G401 (cell line): ENCODE results near the gene TAF7. TPM values are rescaled to one million over a fixed set of nuclear protein-coding genes. Genes with fewer than 3 reads are reported as not detected.
A peak's percentile ranks its signal among the peaks of the same experiment; 100 is the strongest.
"Not testable (repeated sequence)": the region's sequence is repeated elsewhere in the genome, so short reads cannot be mapped to it uniquely, and the experiment has no call there.

ENCODE experiments used
- DNase-seq: peaks from one replicate; pipeline ENCODE4 v3.0.0-alpha.2; 2015; ENCODE audit warnings: low spot score
- in situ Hi-C: cut with HindIII; loops from 2 replicates; pipeline ENCODE4 v1.10.0; 2016; ENCODE audit warnings: low sequenced_read_pairs, mixed read lengths
- total RNA-seq: library from RNA; depleted of rRNA; stranded (reverse); fragments of >200 nt; shearing (Covaris generic); gene quantifications from 2 replicates; pipeline ENCODE4 v1.2.3, GENCODE V29; 2014; rRNA removed

TAF7 gene, protein sequence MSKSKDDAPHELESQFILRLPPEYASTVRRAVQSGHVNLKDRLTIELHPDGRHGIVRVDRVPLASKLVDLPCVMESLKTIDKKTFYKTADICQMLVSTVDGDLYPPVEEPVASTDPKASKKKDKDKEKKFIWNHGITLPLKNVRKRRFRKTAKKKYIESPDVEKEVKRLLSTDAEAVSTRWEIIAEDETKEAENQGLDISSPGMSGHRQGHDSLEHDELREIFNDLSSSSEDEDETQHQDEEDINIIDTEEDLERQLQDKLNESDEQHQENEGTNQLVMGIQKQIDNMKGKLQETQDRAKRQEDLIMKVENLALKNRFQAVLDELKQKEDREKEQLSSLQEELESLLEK
- total RNA-seq: 131 and 164 TPM in 2 replicates

DNA sequence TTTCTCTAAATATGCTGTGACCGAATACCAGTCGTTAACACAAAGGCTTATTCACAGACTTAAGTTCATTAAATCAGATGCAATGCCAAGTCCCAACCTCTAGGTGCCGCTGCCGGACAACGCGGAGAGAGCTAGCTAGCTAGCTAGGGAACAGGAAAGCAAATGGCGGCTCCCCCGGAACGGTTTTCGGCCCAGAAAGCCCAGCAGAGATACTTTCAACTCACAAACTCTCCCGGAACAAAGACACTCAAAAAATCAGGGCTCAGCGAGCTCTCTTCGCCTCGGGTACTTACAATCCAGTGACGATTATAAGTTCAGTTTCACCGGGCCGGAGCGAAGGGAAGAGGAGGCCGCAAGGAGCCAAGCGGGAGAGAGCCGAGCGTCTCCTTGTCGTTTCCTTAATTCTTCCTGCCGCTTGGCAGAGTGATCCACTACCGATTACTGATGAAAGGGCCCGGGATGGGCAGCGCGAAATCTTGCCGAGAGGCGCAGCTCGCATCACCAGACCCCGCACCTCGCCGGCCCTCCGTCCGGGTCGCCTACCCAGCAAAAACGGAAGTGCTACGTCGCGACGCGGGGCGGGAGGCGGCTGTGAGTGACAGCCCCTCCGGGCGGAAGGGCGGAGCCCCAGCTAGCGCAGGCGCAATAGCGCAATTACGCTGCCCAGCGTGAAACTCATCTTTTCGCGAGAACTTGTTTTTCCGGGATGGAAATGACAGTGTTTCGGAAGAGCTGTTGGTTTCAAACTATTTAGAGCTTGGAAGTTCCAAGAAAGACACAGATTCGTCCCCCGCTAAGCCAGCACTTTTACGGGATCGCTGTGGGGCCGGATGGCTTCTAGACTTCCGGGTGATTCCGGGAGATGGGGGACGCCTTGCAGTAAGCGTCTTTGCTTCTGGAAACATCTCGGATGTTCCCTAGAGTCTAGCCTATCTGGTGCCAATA, at the start of gene TAF7:
Gene TAF7 (minus strand): TSS at position 560 of the 945 bp plus-strand sequence. CDS start 740 bp downstream, outside the sequence.
- in situ Hi-C loops: no loop called here

DNA sequence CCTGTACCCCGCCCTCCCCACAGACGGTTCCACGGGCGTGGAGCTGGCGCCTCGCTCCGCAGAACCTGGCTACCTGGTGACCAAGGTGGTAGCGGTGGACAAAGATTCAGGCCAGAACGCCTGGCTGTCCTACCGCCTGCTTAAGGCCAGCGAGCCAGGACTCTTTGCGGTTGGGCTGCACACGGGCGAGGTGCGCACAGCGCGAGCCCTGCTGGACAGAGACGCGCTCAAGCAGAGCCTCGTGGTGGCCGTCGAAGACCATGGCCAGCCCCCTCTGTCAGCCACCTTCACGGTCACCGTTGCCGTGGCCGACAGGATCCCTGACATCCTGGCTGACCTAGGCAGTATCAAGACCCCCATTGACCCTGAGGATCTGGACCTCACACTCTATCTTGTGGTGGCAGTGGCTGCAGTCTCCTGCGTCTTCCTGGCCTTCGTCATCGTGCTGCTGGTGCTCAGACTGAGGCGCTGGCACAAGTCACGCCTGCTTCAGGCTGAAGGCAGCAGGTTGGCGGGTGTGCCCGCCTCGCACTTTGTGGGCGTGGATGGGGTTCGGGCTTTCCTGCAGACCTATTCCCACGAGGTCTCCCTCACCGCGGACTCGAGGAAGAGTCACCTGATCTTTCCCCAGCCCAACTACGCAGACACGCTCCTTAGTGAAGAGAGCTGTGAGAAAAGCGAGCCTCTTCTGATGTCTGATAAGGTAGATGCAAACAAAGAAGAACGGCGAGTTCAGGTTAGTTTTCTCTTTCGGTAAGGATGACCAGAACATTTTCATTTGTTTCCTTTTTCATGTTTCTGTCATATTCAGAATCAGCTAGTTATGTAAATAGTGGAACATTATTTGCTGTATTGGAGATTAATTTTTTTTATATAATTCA, 45.7 kb upstream of the TAF7 start:
- DNase-seq: no peak
- in situ Hi-C loops: no loop called here

More for the DNA sequence above, at the start of gene TAF7:
- DNase-seq: peak; percentile 88

DNA sequence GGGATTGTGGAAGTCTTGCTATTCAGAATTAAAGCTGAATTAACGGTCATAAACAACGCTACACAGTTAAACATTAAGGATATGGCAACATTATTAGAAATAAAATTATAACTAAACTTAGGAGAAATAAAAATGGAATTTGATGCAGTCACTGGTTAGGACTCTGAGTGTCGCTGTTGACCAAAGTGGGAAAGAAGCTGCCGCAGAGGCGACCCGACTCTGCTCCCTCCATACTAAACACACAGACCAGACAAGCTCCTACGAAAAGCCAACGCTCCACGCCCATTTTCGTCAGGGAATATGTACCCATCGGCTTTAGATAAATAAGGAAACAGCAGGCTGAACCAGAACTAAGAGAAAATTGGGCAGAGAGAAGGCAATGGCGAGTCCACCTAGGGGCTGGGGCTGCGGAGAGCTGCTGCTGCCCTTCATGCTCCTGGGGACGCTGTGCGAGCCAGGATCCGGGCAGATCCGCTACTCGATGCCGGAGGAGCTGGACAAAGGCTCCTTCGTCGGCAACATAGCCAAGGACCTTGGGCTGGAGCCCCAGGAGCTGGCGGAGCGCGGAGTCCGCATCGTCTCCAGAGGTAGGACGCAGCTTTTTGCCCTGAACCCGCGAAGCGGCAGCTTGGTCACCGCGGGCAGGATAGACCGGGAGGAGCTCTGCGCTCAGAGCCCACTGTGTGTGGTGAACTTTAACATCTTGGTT, 43.5 kb upstream of the TAF7 start, which contains the start of gene PCDHGA5:
Gene PCDHGA5 (plus strand): TSS at position 211 of the 709 bp plus-strand sequence. CDS start 169 bp downstream, at position 380.
- DNase-seq: peak; percentile 25
- in situ Hi-C loops: no loop called here

DNA sequence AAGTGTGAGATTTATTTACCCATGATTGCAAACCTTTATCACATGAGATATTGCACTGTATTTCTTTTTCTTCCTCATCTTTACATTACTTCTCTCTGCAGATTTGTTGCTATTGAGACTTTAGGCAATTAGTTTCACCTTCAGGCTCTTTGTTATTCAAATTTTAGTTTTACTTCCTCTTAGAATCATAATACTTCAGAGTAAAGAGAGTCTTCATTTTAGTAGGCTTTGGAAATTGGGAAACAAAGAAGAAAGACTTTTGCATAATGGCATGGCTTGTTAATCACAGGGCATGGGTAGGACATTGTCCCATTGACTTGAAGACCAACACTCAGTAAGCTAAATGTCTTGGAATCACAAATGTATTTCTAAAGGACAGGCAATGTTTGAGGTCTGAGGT, 42.1 kb upstream of the TAF7 start:
- DNase-seq: no peak

DNA sequence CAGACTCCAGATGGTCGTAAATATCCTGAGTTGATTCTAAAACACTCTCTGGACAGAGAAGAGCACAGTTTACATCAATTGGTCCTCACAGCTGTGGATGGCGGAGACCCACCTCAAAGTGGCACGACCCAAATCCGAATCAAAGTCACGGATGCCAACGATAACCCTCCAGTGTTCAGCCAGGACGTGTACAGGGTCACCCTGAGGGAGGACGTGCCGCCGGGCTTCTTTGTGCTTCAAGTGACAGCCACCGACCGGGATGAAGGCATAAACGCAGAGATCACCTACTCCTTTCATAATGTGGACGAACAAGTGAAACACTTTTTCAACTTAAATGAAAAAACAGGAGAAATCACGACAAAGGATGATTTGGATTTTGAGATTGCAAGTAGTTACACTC, 40.1 kb upstream of the TAF7 start:
- no peak for DNase-seq

More for the DNA sequence above, 42.1 kb upstream of the TAF7 start:
- in situ Hi-C loops: no loop called here

DNA sequence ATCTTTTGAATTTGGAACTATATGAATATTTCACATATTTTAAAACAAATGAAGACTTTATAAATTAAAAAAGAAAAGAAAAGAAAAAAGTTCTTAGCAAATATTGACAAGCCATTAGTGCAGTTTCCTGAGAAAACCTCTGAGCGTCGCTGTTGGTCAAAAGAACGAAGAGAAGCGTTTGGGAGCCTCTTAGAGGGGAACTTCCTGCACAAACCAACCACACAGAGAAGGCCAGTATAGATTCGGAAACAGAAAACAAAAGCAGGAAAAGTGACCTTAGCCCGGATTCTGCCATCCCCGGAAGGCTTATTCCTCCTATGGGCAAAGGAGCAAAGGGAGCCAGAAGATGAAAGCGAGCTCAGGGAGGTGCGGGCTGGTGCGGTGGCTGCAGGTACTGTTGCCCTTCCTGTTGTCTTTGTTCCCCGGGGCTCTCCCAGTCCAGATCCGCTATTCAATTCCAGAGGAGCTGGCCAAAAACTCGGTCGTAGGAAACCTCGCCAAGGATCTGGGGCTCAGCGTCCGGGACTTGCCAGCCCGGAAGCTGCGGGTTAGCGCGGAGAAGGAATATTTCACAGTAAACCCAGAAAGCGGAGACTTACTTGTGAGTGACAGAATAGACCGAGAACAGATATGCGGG, 39.3 kb upstream of the TAF7 start, which contains the start of gene PCDHGB2:
Gene PCDHGB2 (plus strand): TSS at position 205 of the 637 bp plus-strand sequence. CDS start 142 bp downstream, at position 347.
- peak; percentile 32 for DNase-seq
- in situ Hi-C loops: no loop called here

More for the DNA sequence above, 40.1 kb upstream of the TAF7 start:
- in situ Hi-C loops: no loop called here

DNA sequence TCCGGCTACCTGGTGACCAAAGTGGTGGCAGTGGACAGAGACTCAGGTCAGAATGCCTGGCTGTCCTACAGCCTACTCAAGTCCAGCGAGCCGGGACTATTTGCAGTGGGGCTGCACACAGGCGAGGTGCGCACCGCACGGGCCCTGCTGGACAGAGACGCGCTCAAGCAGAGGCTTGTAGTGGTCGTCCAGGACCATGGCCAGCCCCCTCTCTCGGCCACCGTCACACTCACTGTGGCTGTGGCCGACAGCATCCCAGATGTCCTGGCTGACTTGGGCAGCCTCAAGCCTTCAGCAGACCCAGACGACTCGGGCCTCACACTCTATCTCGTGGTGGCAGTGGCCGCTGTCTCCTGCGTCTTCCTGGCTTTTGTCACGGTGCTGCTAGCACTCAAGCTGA, 36.4 kb upstream of the TAF7 start:
- in situ Hi-C loops: no loop called here

DNA sequence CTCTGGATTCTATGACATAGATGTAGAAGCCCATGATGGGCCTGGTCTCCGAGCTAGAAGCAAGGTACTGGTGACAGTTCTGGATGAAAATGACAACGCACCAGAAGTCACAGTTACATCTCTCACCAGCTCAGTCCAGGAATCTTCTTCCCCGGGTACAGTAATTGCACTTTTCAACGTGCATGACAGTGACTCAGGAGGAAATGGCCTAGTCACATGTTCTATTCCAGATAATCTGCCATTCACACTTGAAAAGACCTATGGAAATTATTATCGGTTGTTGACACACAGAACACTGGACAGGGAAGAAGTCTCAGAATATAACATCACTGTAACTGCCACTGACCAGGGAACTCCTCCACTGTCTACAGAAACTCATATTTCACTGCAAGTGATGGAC, 35.5 kb upstream of the TAF7 start:
- no peak for DNase-seq
- in situ Hi-C loops: no loop called here

More for the DNA sequence above, 36.4 kb upstream of the TAF7 start:
- no peak for DNase-seq

DNA sequence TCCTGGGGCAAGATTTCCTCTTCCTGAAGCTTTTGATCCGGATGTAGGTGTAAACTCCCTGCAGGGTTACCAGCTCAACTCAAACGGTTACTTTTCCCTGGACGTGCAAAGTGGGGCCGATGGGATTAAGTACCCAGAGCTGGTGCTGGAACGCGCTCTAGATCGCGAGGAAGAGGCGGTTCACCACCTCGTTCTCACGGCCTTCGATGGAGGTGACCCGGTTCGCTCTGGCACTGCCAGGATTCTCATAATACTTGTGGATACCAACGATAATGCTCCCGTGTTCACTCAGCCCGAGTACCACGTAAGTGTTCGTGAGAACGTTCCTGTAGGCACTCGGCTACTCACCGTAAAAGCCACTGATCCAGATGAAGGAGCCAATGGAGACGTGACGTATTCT, 35.1 kb upstream of the TAF7 start:
- in situ Hi-C loops: no loop called here
- DNase-seq: no peak

DNA sequence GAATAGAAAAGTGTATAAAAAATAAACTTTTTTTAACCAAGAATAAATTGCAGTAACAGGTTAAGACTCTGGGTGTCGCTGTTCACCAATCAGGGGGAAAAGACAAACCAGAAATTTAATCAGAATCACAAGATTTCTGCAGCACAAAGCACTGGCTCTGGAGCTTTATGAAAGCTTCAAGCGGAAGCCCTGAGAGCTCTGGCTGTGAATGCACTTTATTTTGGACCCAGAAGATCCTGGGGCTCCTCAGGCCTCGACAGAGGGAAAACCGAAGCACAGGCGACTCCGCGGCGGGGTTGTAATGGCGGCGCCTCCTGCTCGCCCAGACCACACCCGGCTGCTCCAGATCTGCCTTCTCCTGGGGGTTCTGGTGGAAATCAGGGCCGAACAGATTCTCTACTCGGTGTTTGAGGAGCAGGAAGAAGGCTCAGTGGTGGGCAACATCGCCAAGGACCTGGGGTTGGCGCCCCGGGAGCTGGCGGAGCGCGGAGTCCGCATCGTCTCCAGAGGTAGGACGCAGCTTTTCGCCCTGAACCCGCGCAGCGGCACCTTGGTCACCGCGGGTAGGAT, 34.4 kb upstream of the TAF7 start, which contains the start of gene PCDHGA4:
Gene PCDHGA4 (plus strand): TSS at position 122 of the 570 bp plus-strand sequence. CDS start 87 bp downstream, at position 209.
- in situ Hi-C loops: no loop called here
- DNase-seq: no peak

DNA sequence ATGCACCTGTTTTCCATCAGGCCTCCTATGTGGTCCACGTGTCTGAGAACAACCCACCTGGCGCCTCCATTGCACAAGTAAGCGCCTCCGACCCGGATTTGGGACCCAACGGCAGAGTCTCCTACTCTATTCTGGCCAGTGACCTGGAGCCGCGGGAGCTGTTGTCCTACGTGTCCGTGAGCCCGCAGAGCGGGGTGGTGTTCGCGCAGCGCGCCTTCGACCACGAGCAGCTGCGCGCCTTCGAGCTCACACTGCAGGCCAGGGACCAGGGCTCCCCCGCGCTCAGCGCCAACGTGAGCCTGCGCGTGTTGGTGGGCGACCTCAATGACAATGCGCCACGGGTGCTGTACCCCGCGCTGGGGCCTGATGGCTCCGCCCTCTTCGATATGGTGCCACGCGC, 31.0 kb upstream of the TAF7 start:
- in situ Hi-C loops: no loop called here
- DNase-seq: no peak

DNA sequence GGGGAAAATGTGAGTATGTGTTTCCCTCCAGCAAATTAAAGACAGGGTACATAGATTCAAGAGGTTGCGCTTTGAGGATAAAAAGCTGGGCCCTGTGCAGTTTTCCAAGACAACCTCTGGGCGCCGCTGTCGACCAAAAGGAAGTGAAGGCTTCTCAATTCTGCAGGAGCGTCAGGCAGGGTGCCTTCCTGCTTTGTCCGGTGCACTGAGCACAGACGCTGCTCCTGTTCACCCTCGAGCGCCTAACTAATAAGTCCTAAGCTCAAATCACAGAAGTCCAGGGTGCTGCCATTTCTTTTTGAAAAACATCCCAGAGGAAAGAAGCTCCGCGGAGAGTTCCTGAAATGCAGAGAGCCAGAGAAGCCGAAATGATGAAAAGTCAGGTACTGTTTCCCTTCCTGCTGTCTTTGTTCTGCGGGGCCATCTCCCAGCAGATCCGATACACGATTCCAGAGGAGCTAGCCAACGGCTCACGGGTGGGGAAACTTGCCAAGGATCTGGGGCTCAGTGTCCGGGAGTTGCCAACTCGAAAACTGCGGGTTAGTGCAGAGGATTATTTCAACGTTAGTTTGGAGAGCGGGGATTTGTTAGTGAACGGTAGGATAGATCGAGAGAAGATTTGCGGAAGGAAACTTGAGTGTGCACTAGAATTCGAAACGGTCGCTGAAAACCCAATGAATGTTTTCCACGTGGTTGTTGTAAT, 29.5 kb upstream of the TAF7 start, which contains the start of gene PCDHGB1:
Gene PCDHGB1 (plus strand): TSS at position 183 of the 703 bp plus-strand sequence. CDS start 162 bp downstream, at position 345.
- in situ Hi-C loops: no loop called here
- DNase-seq: peak; percentile 31

DNA sequence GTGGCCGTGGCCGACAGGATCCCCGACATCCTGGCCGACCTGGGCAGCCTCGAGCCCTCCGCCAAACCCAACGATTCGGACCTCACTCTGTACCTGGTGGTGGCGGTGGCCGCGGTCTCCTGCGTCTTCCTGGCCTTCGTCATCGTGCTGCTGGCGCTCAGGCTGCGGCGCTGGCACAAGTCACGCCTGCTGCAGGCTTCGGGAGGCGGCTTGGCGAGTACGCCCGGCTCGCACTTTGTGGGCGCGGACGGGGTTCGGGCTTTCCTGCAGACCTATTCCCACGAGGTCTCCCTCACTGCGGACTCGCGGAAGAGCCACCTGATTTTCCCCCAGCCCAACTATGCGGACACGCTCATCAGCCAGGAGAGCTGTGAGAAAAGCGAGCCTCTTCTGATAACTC, 25.4 kb upstream of the TAF7 start:
- DNase-seq, in situ Hi-C loops: not testable (repeated sequence)

DNA sequence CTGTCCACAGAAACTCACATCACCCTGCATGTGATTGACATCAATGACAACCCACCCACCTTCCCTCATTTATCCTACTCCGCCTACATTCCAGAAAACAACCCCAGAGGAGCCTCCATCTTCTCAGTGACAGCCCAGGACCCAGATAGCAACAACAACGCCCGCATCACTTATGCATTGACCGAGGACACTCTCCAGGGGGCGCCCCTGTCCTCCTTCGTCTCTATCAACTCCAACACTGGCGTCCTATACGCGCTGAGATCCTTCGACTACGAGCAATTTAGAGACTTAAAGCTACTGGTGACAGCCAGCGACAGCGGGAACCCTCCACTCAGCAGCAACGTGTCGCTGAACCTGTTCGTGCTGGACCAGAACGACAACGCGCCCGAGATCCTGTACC, 24.7 kb upstream of the TAF7 start:
- in situ Hi-C loops: no loop called here
- no peak for DNase-seq

DNA sequence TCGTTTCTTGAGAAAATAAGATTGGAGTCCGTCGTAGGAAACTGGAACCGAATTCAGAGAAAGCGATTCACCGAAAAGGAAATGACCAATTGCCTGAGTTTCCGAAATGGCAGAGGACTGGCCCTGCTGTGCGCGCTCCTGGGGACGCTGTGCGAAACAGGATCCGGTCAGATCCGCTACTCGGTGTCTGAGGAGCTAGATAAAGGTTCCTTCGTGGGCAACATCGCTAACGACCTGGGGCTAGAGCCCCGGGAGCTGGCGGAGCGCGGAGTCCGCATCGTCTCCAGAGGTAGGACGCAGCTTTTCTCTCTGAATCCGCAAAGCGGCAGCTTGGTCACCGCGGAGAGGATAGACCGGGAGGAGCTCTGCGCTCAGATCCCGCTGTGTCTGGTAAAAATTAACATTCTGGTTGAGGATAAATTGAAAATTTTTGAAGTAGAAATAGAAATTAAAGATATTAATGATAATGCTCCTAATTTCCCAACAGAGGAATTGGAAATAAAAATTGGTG, 23.4 kb upstream of the TAF7 start:
- in situ Hi-C loops: no loop called here
- no peak for DNase-seq

DNA sequence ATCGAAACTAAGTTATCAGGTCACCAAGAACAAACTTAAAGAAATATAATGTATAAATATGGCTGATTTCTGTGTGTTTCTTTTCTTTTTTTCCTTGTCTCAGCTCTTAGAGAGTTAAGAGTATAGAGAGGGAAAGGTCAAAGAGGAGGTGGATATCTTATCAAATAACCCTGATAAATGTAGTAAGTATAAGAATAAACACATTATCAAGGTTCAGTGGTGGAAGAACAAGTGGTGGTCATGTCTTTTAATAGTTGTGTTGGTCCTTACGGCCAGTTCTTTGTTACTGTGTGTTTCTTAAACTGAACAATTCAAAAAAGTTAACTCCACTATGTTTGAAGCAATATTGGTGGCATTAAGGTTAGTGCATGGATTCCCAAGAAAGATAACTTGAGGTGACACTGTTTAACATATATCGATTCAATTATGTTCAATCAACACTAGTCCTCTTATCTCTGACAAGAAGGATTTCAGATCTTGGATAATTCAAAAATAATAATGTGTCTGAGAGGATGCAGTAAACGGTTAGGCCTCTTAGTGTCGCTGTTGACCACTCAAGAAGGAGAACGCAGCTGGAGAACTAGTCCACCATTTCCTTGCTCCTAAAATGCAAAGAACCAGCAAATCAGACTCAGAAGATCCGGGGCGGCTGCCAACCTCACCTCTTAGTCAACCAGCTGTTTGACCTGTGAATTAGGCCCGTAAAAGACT, 22.8 kb upstream of the TAF7 start, which contains the start of gene PCDHGA3:
Gene PCDHGA3 (plus strand): TSS at position 588 of the 711 bp plus-strand sequence. CDS start 205 bp downstream, outside the sequence.
- DNase-seq: peak; percentile 20
- in situ Hi-C loops: no loop called here
